ENCODE results near the gene MC2R.
"Not testable (repeated sequence)": the region's sequence is repeated elsewhere in the genome, so short reads cannot be mapped to it uniquely, and the experiment has no call there.

The MC2R gene

DNA sequence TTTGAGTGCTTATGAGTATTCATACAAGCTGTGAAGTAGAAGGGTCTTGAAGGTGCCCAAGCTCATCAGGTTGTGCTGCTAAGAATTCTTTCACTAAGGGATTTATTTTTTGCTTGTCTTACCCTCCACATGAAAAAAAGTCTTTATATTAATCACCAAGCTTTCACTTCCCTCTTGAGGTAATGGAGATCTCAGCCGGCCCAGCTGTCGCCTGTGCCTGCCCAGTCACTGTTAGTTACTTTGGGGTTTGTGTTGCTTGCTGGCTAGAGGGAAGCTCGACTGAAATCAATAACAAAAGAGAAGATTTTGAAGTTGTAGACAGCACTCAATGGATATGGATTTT lies 21.9 kb downstream of the MC2R start:
- DNase-seq (ENCODE audit: low spot score) = no peak

DNA sequence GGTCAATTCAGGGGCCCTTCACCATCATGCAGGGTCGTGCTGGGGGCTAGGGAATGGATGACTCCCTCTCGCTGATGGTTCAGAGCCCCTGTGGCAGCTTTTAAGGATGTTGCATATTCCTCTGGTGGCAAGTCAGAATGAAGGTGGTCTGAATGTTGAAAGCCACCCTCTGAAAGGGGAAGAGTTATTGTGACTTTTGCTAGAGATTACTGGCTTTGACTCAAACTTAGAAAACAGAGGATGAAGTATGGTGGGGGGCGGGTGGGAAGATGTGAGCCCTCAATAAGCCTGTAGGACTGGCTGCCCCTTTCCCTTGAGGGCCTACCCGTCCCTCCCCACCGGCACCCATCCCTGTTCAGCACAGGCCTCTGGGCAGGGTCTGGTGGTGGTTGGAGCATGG lies 23.2 kb downstream of the MC2R start:
- no peak for DNase-seq (ENCODE audit: low spot score)

DNA sequence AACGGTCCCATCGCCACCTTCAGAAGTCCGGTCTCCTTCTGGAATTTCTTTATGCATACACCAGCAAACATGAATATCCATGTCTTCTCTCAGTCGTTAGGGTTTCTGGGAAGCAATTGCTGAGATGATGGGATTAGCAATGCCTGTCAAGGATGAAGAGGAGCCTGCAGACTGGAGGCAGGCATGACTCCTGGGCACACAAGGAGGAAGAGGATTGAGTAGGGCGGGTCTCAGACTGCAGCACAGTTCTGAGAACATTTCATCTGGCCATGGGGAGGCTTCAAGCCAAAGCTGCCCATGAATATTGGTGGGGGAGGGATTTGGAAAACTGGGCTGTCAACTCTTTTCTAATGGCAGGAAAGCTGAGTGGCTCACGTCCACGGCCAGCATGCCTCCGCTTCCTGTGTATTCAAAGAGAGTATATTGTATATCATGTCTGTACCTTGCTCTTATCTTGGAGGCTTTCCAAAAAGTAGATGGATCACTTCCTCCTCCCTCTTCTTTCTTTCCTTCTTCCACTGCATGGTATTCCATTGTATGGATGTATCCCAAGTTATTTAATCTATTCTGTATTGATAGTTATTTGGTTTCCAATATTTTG lies 24.5 kb downstream of the MC2R start:
- no peak for DNase-seq (ENCODE audit: low spot score)

DNA sequence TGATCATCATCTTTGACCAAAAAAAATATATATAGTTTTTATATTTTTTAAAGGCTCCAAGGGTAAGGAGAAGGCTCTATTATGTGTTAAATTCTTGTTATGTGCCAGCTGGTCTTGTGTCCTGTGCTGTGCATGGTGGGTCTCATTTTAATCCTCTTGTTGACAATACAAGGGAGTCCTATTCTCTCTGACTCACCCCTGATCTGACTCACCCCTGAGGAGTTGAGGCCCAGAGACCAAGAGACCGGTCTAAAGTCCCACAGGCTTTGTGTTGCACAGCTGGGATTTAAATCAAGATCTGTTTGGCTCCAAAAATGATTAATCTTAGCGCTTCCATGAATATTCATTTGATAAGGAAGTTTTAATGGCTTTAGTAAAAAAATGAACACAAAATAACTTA lies 25.7 kb downstream of the MC2R start:
- DNase-seq (ENCODE audit: low spot score) = no peak

DNA sequence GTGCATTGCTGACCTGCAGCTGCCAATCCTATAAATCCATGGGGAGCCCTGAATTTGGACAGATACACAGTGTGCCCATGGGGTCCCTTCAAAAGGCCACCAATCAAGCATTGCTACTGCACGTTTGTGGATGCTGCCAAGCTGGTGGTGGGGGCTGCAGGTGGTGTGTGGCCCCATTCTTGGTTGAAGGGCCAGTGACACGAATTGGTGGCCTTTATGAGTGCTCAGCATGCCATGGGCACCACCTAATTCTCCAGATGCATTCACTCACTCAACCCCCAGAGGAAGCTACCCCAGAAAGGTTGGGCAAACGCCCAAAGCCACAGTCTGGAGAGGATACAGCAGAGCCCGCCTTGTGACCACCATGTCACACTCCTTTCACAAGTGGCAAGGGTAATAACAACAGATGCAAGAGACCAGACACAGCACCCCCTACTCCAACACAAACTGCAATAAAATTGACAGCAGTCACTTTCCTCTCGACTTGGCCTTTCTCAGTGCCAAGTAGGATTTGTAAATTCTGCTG lies 27.1 kb downstream of the MC2R start:
- no peak for DNase-seq (ENCODE audit: low spot score)

DNA sequence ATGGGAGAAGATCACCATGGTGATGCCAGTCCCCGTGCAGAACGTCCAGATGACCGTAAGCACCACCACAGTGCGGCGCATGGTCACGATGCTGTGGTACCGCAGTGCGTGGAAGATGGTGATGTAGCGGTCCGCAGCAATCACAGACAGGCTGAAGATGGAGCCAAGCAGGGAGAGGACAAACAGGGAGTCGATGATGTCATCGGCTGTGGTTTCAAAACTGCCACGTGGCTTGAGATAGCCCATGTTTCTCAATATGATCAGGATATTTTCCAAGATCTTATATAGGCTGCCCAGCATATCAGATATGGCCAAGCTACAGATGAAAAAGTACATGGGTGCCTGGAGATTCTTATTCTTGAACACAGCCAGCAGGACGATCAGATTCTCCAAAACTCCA lies 30.3 kb downstream of the MC2R start:
- no peak for DNase-seq (ENCODE audit: low spot score)

DNA sequence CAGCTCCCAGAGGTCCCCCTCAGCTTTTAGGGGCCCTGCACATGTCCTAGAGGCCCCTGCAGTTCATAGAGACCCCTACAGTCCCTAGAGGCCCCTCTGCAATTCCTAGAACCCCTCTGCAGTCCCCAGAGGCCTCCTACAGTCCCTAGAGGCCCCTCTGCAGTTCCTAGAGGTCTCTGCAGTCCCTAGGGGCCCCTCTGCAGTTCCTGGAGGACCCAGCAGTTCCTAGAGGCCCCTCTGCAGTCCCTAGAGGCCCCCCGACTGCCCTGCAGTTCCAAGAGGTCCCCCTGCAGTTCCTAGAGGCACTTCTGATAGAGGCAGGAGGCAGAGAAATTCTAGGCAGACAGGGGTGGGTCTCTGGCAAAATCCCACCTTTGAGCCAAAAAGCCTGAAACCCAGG lies 35.4 kb downstream of the MC2R start:
- no peak for DNase-seq (ENCODE audit: low spot score)

DNA sequence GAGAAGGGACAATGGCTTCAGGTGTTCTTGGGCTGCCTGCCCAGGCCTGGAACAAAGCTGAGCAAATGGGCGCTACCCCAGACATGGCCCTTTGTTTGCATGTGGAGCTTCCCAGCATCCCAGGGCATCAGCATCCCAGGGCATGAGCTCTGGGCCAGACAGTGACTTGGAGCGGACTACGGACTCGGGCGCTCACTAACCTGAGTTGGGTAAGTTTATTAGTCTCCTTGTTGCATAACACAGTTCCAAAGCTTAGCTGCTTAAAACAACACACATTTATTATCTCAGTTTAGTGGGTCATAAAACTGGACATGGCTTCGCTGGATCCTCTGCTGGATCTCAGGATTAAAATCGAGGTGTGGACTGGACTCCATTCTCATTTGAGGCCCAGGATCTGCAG lies 35.8 kb downstream of the MC2R start:
- no peak for DNase-seq (ENCODE audit: low spot score)

DNA sequence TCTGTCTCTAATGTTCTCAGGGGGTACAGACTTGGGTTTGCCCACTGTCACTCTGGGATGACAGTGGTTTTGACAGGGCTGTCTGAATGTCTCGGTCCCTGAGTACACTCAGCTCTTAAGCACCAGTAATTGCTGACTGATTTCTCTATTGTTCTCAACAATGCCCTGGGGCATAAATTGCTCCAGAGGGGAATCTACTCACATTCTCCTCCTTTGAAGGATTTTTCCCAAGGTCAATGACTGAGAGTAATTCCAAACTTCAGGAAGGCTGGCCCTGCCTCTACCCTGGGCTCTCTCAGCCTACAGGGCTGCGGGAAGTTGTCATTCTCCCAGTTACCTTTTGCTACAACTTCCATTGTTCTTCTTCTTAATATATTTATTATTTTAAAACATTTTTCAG lies 36.5 kb downstream of the MC2R start:
- DNase-seq (ENCODE audit: low spot score) = no peak

DNA sequence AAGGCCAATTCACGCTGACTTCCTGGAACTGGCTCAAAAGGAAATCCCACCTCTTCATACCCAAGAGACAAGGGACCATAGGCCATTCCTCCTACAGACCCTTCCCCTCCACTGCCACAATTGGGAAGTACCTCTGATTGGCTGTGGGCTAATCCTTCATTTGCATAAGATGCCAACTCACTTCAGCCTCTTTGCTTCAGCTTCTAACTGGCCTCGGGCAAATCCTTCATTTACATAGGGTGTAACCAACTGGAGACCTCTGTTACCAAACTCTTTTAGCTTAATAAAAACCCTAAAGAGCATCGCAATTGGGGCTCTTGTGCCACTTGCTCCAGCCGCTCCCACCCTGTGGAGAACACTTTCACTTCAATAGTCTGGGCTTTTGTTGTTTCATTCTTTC lies 38.2 kb downstream of the MC2R start:
- no peak for DNase-seq (ENCODE audit: low spot score)

DNA sequence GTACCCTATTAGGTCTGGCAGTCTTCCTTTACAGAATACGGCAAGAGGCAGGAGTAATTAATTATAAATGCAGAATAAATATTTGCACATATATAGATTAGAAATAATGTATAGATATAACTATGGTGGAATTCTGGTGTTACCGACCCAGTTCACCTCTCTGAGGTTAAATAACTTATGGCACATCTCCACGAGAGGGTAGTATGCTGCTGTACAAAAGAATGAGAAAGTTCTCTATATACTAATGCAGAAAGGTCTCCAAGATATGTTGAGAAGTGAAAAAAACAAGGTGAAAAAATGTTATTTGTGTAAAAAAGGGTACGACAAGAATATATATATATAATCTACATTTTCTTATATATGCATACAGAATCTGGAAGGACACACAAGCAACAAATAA lies 40.8 kb downstream of the MC2R start:
- DNase-seq (ENCODE audit: low spot score) = no peak

DNA sequence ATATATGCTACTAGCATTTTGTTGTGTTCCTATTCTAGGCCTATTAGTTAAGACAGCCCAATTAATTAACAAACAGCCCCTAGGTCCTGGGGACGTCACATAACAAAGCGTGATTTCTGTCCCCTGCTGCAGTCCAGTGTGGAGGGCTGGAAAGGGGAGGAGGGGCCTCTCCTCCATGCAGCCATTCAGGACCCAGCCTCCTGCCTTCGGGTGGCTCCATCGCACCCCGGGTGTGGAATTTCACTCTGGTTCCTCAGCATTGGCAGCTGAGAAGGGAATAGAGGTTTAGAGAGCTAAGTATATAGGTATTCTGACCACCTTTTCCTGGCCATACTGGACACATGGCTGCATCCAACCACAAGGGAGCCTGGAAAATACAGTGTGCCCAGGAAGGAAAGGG lies 42.4 kb downstream of the MC2R start:
- no peak for DNase-seq (ENCODE audit: low spot score)

DNA sequence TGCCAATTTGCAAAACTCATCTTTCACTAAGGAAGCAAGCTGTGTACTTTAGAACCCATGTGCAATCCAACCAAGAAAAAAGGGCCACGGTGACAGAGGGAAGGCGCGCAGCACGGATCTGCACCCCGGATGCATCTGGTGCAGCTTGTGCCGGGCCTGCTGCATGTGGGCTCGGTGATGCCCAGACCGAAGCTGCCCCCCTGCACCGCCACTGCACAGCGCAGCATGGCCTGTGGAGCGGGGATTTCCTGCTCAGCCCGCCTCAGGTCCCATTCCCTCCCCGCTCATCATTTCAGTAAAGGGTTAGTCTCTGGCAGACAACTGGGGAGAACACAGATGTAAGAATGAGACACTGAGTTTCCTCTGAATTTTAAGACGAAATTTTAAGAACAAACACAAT lies 43.0 kb downstream of the MC2R start:
- DNase-seq (ENCODE audit: low spot score) = no peak

DNA sequence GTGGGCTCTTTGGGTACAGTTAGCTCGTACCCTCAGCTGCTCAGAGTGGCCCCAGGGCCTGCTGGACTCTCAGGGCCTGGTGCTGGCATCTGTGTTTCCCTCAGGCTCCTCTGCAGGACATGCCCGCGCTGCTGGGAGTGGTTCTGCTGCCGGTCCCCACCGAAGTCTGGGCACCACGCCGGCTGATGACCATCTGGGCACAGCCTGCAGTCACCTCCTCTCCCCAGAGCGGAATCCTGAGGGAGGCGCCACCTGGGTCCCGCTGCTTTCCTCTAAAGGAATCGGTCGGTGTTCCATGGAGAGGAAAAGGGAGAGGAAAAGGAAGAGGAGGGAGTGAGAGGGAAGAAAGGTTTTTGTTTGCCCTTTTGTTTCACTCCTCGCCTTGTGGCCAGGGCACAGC lies 43.6 kb downstream of the MC2R start:
- DNase-seq (ENCODE audit: low spot score) = no peak

DNA sequence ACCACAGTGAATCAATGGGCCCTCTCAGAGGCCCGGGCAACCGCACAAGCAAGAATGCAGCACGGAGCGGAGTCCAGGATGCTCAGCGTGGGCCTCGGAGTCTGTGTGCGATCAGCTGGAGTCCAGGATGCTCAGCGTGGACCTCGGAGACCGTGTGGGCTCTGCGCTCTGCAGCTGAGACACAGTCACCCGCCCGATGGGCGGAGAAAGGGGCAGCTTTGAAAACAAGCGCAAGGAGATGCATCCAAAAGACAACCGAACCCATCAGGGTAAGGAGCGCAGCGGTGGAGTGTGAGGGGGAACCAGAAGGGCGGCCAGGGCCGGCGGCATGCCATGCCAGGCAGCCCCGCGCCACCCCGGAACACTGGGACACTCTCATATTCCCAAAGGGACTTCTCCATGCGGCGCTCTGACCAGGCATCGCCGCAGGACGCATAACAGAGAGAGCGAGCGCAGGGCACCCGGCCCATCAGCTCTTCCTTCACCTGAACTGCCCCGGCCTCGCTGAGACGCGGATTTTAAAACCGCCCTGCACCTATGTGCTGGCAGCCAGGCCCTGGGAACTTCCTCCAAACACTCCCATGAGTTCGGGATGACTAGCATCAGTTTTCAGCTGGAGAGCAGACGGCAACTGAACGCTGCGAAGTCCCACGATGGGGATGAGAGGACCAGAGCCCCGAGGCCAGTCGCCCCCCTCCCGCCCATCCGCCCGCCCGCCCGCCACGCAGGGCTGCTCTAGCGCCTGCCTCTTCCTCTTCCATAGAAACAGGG lies 46.6 kb downstream of the MC2R start:
- no peak for DNase-seq (ENCODE audit: low spot score)

DNA sequence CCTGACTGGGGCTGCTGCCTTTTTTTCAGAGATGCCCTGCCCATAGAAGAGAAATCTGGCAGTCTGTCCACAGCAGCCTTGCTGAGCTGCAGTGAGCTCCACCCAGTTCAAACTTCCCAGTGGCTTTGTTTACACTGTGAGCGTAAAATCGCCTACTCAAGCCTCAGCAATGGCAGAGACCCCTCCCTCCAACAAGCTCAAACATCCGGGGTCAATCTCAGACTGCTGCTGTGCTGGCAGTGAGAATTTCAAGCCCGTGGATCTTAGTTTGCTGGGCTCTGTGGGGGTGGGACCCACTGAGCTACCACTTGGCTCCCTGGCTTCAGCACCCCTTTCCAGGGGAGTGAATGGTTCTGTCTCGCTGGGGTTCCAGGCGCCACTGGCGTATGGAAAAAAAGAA lies 52.4 kb downstream of the MC2R start:
- not testable (repeated sequence) for DNase-seq (ENCODE audit: low spot score)

DNA sequence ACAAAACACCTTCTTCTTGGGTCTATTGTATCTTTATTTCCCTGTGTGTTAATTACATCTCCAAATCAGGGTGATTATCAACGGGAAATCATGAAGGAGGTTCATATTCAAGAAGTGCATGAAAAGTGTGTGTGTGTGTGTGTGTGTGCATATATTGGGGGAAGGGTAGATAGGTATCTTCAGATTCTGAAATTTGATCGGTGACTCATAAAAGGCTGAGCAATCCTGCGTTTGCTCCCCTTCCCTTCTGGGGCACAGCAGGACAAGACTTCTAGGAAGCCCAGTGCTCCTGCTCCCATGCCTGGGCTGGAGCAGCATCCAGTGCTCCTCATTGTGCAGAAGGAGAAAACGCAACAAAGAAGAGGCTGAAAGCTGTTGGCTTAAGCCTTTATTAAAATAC lies 65.5 kb downstream of the MC2R start:
- no peak for DNase-seq (ENCODE audit: low spot score)

DNA sequence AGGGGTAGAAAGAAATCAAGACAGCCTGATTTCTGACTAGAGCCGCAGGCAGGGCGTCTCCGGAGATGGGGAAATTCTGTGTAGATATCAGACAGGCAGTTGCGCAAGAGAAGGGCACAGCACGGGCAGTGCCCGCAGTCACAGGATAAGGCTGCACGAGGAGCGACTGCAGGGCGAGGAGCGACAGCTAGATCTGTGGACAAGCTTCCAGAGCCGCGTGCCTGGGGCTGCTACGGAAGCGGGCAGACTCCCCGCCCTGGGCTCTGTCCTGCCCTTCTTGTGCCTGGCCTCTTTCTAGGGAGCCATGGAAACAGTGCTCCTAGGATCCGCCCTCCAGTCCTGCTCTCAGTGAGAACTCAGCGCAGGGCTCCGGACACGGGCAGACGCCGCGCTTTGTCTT lies 78.8 kb downstream of the MC2R start:
- no peak for DNase-seq (ENCODE audit: low spot score)

DNA sequence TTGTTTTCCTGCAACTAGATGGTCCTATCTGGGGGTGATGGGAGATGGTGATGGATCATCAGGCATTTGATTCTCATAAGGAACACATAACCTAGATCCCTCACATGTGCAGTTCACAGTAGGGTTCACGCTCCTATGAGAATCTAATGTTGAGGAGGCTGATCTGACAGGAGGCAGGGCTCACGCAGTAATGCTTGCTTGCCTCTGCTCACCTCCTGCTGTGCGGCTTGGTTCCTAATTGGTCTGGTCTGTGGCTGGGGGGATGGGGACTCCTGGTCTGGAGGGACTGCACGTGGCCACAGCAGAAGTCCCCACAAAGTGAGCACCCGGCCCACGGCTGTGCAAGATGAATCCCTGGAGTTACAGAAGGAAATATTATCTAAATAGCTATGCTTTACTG lies 80.1 kb downstream of the MC2R start:
- DNase-seq (ENCODE audit: low spot score) = no peak

DNA sequence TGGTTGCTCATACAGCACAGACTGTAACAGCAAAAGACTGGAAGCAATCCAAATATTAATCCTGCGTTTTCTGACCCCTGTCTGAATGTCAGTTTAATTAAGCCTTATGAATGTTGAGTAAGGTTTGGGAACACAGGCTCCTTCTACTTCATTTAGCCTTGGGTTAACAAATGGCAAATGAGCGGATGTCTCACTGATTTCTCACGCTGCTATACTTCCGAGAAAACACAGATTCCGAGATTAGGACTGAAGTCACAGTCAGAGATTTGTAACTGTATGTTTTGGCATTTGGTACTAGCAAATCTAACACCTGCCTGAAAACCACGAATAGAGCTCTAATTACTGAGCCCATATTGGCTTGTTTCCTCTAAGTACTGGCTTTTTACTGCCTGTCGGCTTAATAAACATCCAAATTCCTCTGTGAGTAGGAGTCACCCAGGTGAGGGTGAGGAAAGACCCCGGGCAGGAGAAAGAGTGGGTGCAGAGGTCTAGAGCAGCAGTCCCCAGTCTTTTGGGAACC lies 80.8 kb downstream of the MC2R start:
- DNase-seq (ENCODE audit: low spot score) = no peak
